M059J (cell line): ENCODE measurements around the gene ABHD15. TPM values are rescaled to one million over a fixed set of nuclear protein-coding genes. Genes with fewer than 3 reads are reported as not detected.

ENCODE experiments used
- DNase-seq: peaks from one replicate; pipeline ENCODE4 v3.0.0-alpha.2; 2012; ENCODE audit warnings: low read depth
- total RNA-seq: library from RNA; depleted of rRNA; stranded (reverse); fragments of >200 nt; shearing (Covaris generic); gene quantifications from 2 replicates; pipeline ENCODE4 v1.2.3, GENCODE V29; 2014; rRNA removed

The ABHD15 gene
- total RNA-seq, 1 experiment from 2014 or later, result 6.3 TPM

DNA sequence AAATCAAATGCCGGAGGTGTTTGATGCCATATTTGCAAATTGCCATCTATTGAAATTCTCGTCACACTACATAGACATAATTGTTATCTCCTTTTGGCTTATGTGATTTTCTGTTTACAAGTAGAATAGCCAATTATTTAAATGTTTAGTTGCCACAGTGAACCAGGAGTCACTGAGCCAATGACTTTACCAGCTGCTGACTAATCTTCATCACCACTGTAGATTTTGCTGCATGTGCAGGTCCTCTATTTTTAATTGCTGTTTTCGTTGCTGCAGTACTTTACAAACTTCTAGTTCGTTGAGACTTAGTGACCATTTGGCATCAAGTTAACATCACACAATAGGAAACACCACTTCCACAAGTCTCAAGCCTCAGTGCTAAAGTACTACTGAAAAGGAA lies 22.8 kb downstream of the ABHD15 start:
- DNase-seq, result no peak

DNA sequence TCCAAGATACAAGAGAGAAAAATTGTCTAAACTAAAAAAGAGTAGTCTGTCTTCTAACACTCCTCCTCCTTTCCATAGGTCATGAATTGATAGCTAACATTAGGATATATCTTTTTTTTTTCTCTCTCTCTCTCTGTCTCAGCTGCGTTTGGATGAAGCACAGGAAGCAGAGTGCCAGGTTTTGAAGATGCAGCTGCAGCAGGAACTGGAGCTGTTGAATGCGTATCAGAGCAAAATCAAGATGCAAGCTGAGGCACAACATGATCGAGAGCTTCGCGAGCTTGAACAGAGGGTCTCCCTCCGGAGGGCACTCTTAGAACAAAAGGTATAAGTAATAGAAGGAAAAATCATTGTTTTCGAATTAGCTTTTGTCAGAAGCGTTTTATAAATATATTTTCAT lies 32.9 kb downstream of the ABHD15 start:
- DNase-seq, result no peak

DNA sequence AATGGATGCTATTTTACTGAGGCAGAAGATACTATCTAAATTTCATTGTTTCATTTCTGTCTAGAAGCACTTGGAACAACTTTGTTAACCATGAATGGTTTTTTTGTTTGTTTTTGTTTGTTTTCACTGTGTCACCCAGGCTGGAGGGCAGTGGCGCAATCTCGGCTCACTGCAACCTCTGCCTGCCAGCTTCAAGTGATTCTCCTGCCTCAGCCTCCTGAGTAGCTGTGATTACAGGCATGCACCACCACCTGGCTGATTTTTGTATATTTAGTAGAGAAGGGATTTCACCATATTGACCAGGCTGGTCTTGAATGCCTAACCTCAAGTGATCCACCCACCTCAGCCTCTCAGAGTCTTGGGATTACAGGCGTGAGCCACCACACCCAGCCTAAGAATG lies 40.5 kb downstream of the ABHD15 start:
- DNase-seq, result peak; percentile 15

DNA sequence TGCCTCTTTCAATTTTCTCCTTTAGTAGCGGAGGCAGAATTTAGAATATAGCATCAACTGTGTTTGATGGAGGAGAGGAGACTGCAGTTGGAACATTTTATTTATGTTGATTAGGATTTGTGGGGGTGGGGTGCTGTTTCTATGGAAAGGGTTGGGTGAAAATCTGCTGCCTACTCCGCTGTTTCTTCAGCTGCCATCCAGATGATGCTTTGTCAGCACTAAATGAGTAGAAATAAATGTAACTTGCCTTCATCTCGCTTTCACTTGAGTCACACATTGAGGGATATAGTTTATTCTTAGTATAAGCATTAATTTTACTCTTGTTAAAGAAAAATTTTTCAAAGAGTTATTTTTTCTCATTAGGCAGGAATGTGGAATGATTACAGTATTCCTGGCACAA lies 42.1 kb downstream of the ABHD15 start:
- no peak for DNase-seq

DNA sequence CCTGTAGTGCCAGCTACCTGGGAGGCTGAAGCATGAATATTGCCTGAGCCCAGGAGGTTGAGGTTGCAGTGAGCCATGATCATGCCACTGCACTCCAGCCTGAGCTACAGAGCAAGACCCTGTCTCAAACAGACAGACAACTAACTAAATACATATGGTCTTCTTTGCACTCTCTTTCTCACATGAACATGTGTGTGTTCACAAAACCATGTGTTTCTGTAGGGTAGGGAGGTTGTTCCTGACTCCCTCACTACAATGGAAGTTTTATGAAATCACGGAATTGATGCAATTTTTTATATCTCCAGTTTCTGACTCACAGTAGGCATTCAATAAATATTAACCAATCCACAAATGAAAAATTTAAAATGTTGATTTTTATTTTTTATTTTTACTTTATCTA lies 48.5 kb downstream of the ABHD15 start:
- no peak for DNase-seq

DNA sequence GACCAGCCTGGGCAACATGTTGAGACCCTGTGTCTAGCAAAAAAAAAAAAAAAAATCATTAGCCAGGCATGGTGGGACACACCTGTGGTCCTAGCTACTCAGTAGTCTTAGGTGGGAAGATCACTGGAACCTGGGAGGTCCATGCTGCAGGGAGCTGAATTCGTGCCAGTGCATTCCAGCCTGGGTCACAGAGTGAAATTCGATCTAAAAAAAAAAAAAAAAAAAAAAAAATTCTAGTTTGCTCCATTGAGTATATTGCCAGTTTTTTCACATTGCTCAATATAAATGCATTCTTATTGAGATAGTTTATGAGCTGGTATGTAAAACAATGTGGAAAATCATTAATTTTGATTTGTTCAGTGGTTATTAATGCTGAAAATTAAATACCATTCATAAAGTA lies 52.0 kb downstream of the ABHD15 start:
- DNase-seq, result peak; percentile 20

DNA sequence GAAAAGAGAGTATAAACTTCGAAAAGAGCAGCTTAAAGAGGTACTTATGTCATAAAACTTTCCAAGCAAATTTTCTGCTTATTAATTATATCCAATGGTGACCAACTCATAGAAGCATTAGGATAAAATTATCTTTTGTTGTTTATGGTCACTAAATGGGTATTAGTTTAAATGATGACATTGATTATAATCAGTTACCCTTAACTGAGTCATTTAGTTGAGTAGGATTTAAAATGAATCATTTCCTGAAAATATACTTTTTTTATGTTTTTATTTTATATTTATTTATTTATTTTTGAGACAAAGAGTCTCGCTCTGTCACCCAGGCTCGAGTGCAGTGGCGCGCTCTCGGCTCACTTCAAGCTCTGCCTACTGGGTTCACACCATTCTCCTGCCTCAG lies 55.9 kb downstream of the ABHD15 start:
- DNase-seq, result no peak

Other genes starting within 250 kb of the ABHD15 start
- 17.1 and 27.7 TPM in 2 replicates for gene TAOK1, start 176.7 kb downstream of the ABHD15 start, total RNA-seq
- gene TP53I13, start 1.7 kb upstream of the ABHD15 start, total RNA-seq, result 38.0 and 56.3 TPM in 2 replicates
- 18.0 and 23.0 TPM in 2 replicates for gene GIT1, start 22.6 kb upstream of the ABHD15 start, total RNA-seq
- gene ANKRD13B, start 26.1 kb upstream of the ABHD15 start, total RNA-seq, result 2.6 and 3.3 TPM in 2 replicates
- 0.89 and 2.0 TPM in 2 replicates for gene CORO6, start 55.9 kb upstream of the ABHD15 start, total RNA-seq